AG04449 (cell line): ENCODE results near the gene LPP.

ENCODE experiments used
- CTCF ChIA-PET: fragments of 350-600 bp; formaldehyde crosslinking; extraction: SDS; loops from one replicate; lab custom pipeline; 2021; ENCODE audit warnings: antibody characterized with exemption; lab: Yijun Ruan, JAX
- POLR2A ChIA-PET: fragments of 400-600, 350-600 bp; formaldehyde crosslinking; extraction: SDS; loops from one replicate; lab custom pipeline; 2020; ENCODE audit warnings: antibody characterized with exemption, inconsistent platforms; lab: Yijun Ruan, JAX
- DNase-seq: peaks from one replicate; pipeline ENCODE4 v3.0.0-alpha.2; 2010; ENCODE audit warnings: low read depth, low spot score
- H3K4me3 ChIP-seq: 2 replicates; pipeline ENCODE4 v1.5.1; 2011; ENCODE audit warnings: low read depth, mild to moderate bottlenecking, control low read depth, low read length
- TF ChIP-seq, protein P1 (sequence below): IDR thresholded peaks from one replicate; pipeline ENCODE4 v1.5.1; 2011; ENCODE audit warnings: mild to moderate bottlenecking, moderate library complexity, low read length, control low read depth, inconsistent platforms; ENCODE audit not compliant: insufficient read depth; ENCODE audit errors: missing control alignments

The LPP gene

DNA sequence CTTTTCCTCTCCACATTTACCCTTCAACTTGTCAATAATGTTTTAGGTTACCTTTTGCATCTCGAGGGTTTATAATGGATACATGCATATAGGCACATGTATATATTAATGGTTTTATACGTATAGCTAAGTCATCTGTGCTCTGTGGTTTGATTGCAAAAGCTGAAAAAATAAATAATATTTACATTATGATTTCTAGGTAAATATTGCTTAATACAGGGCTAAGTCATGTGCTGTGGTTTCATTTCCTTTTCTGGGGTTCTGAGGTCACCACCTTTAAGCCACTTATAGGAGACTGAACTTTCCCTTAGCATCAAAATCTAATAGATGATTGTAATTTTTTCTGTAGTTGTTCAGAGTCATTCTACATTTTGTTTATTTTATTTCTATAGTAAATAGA, 33.1 kb downstream of the LPP start:
- no peak for DNase-seq
- CTCF ChIA-PET, result interaction anchor here (1.1 kb wide), 1 partner anchor 447 kb away, joined by 3 read pairs; no protein-coding TSS in a partner anchor
- POLR2A ChIA-PET, result no interaction called here

DNA sequence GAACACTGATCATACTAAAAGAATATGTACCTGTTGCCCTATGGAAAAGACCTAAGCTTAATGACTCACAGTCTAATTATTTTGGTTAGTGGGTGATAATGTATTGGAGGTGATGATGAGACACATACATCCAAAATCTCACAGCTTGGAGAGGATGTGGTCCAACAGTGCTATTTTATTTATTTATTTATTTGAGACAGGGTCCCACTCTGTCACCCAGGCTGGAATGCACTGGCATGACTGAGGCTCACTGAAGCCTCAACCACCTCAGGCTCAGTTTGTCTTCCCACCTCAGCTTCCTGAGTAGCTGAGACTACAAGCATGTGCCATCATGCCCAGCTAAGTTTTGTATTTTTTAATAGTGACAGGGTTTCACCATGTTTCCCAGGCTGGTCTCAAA, 35.0 kb downstream of the LPP start:
- ChIA-PET POLR2A (no interaction called here), CTCF (interaction anchor here (1.2 kb wide), 1 partner anchor 17 kb away, joined by 3 read pairs; no protein-coding TSS in a partner anchor)
- TF ChIP-seq, protein P1, sequence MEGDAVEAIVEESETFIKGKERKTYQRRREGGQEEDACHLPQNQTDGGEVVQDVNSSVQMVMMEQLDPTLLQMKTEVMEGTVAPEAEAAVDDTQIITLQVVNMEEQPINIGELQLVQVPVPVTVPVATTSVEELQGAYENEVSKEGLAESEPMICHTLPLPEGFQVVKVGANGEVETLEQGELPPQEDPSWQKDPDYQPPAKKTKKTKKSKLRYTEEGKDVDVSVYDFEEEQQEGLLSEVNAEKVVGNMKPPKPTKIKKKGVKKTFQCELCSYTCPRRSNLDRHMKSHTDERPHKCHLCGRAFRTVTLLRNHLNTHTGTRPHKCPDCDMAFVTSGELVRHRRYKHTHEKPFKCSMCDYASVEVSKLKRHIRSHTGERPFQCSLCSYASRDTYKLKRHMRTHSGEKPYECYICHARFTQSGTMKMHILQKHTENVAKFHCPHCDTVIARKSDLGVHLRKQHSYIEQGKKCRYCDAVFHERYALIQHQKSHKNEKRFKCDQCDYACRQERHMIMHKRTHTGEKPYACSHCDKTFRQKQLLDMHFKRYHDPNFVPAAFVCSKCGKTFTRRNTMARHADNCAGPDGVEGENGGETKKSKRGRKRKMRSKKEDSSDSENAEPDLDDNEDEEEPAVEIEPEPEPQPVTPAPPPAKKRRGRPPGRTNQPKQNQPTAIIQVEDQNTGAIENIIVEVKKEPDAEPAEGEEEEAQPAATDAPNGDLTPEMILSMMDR, result no peak
- no peak overlapping the region for H3K4me3 ChIP-seq
- DNase-seq, result no peak

More for the DNA sequence above, 33.1 kb downstream of the LPP start:
- TF ChIP-seq, protein P1, result no peak
- H3K4me3 ChIP-seq, result no peak overlapping the region

DNA sequence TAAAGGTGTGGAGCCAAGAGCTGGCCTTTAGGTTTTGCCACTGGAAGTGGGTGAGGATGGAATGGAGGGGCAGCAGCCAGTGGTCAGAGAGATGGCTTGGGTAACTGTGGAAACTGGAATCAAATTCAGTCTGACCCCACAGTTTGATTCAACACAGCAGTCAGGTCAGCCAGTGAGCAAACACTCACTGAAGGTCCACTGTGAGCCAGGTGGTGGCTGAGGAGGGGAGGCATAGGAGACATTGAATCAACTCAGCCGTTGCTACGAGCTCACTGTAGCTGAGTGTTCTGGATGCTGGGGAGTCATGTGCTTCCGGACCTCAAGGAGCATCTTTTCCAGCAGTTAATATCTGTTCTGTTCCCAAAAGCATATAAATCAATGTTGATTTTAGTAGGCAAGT, 37.5 kb downstream of the LPP start:
- DNase-seq, result no peak
- no peak overlapping the region for H3K4me3 ChIP-seq
- POLR2A ChIA-PET, result no interaction called here
- CTCF ChIA-PET, result interaction anchor here (2.3 kb wide), 1 partner anchor 444 kb away, joined by 6 read pairs; no protein-coding TSS in a partner anchor
- TF ChIP-seq, protein P1, result no peak

DNA sequence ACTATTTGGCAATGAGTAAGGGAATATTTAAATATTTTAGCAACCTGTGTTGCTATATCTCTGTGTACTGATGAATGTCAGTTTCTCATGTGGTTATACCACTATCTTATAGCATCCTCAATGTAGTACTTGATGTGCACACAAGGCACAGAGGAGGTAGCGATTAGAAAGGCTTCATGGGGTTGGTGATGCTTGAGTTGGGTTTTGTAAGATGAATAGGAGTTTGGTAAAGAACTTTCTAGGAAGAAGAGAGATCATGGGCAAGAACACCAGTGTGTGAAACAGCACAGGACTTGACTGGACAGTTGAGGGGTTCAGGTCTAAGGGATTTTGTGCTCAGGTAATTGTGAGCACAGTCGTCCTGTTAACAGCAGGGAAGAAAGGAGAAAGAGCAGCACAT, 38.1 kb downstream of the LPP start:
- POLR2A ChIA-PET, result no interaction called here
- H3K4me3 ChIP-seq, result no peak overlapping the region
- CTCF ChIA-PET, result no interaction called here

DNA sequence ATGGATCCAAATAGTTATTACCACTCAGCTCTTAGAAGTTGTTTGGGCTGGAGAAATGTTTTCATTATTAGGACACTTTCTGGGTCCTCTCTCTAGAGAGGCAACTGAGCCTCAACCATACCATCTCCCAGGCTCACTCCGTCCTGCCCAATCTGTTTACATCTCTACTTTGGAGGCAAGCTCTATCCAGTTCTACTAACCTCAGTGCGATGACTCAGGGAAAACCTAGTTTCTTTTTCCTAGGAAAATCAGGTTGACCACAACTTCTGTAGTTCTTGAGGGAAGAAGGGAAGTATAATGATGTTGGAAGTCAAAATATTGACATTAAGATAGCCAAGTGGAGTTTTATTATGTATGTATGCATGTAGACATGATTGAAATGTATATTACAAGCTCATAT, 40.4 kb downstream of the LPP start:
- TF ChIP-seq, protein P1, result no peak
- no peak for DNase-seq
- POLR2A ChIA-PET, result interaction anchor here (0.6 kb wide), 1 partner anchor 46 kb away, joined by 3 read pairs; no protein-coding TSS in a partner anchor

More for the DNA sequence above, 38.1 kb downstream of the LPP start:
- TF ChIP-seq, protein P1, result no peak
- no peak for DNase-seq

DNA sequence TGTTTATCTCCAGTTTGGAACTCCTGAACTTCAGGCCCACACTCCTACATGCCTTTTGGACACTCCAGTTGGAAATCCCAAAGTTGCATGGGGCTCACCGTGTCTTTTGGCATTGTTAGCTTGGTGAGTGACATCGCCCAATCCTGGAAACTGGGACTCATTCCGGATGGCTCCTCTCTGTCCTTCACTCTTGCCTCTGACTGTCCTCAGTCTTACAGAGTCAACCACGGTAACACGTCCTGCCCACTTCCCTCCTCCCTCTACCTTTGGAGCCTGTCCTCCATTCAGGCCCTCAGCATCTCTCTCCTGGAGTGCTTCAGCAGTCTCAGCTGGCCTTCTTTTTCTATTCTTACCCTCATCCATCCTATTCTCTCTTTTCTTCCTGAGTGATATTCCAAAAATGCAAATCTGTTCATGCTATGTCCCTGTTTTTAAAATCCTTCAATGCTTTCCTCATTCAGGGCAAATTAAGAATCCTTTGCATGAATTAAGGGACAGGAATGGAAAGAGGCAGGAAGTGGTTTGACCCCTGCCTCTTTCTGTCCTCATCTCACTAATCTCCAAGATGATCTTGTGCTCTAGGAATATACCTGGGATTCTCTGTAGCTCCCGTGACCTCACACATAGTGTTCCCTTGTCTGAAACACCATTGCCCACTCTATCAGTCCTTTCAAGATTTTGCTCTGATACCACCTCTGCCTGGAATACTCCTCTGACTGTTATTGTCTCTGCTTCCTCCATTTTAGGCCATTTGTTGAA, 42.5 kb downstream of the LPP start:
- H3K4me3 ChIP-seq, result no peak overlapping the region
- ChIA-PET CTCF (interaction anchor here (1.1 kb wide), 1 partner anchor 449 kb away, joined by 3 read pairs; no protein-coding TSS in a partner anchor), POLR2A (no interaction called here)
- no peak for DNase-seq
- TF ChIP-seq, protein P1, result no peak

More for the DNA sequence above, 40.4 kb downstream of the LPP start:
- H3K4me3 ChIP-seq, result no peak overlapping the region
- CTCF ChIA-PET, result interaction anchor here (1.4 to 1.5 kb wide), 2 partner anchors 447 to 454 kb away, joined by 4 read pairs; no protein-coding TSS in a partner anchor
